Activated naive CD4-positive, alpha-beta T cell treated with Interleukin-2 at 50 U/mL for 16 hours (primary cell): ENCODE results near the gene SLC18A3.

Experiments
- DNase-seq: peaks from one replicate; pipeline ENCODE4 v3.0.0-alpha.2; 2020

Gene SLC18A3

DNA sequence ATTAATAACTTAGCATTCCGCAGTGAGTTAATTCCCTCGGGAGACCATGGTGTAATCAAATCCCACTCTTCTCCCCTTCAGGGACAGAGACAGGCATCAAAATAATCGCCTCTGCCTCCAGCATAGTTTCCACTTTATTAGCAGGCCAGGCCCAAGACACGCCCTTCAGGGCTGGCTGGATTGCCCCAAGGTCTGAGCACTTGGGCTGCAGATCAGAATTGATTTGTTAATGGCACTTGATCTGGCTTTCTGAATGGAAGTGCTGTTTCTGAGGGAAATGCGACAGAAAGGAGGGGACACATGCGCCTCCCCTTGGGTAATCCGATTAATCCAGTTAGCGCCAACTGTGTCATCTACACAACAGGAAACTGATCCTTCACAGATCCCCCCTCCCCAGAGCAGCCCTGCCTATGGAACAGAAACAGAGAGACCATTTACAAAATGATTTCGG, 19.3 kb downstream of the SLC18A3 start:
- DNase-seq, result no peak

DNA sequence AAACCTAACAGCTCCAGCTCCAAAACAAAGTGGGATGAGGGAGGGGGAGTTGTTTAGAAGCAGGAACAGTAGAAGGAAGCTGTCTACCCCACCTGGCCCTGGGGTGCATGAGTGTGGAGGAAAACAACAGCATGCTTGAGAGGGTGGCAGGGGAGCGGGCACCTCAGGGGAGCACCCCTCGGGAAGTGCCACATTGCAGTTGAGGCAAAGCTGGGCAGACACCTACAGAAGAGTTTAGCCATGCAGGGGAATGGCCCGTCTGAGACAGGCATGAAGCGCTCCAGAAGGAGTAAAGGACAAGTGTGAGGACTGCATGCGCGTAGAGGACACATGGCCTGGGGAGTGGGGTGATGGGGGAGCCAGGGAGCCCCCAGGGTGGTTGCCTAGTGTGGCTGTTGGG, 21.9 kb downstream of the SLC18A3 start:
- no peak for DNase-seq

DNA sequence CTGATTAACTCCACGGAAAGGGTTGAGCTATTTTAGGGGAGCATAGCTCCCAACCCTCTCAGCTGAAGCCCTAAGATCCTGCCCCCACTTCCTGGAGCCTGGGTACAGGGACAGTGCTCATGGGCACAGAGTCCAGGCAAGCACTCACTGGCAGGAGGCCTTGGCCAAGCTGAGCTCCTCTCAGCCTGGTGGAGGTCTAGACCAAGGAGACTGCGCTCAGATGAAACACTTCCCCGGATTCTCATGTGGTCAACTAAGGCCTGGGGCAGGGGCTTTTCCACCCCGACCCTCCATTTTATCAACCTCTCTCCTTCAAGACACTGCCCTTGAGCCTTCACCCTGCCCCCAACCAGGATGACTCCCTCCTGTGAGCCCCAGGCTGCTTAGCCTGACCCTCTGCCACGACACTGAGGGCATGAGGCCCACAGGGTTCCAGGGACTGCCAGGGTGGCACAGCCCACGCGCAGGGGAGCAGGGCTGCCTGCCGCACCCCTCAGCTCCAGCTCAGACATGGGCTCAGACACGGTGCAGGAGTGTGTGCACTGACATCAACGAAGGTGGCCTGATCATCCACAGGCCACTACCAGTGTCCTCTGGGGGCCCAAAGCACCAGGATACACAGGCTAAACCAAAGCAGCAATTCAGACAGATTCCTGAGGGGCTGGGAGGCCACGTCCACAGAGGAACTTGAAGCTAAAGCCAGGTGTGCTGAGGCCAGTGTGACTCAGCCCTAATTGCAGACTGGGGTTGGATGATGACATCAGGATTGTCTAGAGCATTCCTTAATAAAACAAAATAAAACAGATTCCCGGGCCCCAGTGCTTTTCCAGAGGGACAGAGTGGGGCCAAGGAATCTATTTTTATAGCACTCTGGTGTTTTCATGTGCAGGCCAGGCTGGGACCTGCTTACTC, 22.6 kb downstream of the SLC18A3 start:
- no peak for DNase-seq

DNA sequence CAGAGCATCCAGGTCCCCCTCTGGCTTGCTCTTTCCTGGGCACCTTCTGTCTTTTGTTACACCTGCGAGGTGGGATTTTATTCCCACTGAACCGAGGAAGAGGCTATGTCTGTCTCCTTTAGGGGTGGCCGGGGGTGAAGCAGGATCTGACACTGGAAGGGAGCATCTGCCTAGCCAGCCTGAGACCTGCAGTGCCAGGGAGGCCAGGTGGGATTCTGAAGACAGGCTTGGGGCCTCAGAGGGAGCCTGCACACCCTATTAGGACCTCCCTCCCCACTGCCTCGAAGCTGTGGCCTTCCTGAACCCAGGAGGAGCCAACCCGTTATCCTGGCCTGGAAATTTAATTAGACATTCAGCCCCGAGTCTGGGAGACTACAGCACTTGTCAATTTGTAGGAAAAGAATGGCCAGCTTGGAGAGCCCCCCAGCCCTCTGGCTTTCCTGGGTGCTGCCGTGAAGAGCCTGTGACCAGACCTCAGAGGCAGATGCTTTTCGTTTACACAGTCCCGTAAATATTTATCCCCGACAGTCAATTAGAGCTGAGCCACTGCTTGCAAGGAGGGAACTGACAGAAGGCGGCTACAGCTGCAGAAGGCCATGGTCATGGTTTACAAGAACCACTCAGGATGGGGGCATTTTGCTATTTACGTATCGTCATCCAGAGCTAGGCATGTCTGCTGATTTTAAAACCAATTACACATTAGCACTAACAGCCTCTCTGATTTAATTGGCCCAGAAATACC, 23.4 kb downstream of the SLC18A3 start:
- DNase-seq, result no peak

DNA sequence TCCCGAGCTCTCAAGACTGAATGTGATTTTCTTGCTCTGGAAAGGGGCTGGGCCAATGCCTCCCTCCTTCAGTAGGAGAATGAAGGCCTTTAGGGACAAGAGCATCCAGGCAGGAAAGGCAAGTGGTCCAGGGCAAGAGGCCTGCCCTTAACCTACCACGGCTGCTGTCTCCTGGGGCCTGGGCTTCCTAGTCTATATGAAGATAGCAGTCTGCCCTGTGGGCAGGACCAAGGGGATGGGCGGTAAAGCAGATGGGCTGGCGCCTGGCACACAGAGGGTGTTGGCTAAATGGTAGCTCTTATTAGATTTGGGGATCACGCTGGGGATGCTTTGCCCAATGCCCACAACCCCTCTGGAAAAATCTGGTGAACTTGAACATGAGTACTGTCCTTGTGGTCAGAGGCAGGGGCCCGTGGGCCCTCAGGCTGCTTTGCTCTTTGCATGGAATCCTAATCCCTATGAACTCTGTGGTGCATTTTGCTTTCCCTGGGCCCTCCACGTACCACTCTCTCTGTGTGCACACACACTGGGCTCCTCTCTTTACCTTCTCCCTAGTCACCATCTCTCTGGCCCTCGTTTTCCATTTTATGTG, 24.1 kb downstream of the SLC18A3 start:
- no peak for DNase-seq

DNA sequence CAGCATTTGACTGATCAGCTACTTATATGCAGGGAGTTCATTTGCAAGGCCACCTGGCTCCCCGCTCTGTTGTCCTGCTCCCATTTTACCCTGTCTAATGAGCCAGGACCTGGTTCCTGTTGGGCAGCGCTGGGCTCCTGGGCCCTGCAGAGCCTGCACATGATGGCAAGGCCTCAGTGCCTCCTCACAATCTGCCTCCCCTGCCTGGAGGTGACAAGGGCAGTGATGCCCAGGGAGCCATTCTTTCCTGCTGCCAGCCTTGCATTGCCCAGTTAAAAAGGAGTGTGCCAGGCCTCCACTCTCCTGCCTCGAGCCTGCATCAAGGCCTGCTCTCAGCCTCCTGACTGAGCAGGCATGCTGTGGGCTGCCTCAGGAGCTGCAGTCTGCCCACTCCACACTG, 32.2 kb downstream of the SLC18A3 start:
- DNase-seq, result no peak

DNA sequence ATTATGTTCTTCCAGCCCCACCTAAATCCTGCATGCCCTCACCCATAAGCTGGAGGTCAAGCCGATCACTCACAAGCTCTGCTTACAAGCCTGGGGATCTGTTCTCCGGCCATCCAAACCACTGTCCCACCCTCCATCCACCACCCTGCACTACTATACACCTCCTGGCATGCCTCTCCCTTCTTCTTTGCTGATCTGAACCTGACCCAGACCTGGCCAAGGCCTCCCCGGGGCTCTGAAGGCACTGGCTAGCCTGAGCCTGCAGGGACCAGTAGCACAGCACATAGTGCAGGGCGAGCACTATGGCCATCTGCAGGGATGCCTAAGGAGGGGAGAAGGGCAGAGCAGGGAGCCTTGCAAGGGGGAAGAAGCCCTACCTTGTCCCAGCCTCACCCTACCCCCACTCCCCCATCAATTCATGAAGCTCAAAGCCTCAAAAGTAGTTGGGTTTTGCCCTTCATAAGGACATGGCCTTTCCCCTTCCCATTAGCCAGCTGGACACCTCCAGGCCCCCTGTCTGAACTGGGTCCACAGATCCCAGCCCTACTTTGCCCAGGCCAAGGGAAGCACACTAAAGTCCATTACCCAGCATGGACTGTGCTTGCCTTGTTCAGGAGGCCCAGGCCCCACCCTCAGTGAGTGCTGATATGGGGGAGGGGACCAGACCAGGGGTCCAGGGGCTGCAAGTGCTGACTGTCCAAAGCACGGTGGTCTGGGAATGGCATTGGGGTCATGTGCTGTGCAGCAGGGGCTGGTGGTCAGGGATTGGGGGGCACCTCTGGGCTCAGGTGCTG, 33.3 kb downstream of the SLC18A3 start:
- no peak for DNase-seq

DNA sequence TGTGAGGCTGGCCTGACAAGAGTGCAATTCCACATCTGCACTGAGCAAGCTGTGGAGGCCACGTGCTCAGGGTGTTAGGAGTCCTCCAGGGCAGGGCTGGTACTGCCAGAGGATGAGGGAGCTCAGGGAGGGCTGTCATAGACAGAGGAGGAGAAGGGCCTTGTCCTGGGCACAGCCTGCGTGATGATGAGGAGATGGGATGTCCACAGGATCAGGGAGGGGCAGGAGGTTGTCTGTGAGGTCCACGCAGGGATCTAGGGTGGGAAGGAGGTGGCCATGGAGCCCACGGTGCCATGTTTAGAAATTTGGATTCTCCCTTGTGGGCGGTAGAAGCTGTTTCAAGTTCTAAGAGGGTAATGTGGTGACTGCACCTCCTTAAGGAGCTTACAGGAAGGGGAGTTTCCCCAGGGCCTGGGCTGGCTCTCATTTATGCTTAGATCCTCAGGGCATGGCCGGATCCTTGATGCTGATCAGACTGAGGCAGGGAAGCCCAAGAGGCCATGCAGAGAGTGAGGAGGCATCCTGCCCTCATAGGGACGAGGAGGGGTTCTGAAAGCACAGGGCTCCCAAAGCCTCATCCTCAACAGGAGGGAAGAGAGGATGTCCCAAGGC, 34.0 kb downstream of the SLC18A3 start:
- DNase-seq, result no peak

DNA sequence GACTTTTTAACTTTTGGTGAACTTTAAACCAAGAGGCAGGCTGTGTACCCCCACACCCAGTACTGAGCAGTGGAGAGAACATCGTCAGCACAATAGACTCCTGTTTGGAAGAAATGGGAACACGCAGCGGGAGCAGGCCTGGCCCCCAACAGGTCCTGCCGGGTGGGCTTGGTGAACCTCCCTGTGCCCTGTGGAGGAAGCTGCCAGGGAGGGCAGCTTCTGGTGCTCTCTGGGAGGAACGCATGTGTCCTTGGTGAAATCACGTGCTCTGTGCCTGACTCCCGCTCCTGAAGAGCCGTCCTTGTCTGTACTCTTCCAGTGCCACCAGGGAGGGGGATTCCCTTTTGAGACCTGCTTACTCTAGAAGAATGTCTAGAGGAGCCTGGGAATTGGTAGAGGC, 35.3 kb downstream of the SLC18A3 start:
- no peak for DNase-seq

DNA sequence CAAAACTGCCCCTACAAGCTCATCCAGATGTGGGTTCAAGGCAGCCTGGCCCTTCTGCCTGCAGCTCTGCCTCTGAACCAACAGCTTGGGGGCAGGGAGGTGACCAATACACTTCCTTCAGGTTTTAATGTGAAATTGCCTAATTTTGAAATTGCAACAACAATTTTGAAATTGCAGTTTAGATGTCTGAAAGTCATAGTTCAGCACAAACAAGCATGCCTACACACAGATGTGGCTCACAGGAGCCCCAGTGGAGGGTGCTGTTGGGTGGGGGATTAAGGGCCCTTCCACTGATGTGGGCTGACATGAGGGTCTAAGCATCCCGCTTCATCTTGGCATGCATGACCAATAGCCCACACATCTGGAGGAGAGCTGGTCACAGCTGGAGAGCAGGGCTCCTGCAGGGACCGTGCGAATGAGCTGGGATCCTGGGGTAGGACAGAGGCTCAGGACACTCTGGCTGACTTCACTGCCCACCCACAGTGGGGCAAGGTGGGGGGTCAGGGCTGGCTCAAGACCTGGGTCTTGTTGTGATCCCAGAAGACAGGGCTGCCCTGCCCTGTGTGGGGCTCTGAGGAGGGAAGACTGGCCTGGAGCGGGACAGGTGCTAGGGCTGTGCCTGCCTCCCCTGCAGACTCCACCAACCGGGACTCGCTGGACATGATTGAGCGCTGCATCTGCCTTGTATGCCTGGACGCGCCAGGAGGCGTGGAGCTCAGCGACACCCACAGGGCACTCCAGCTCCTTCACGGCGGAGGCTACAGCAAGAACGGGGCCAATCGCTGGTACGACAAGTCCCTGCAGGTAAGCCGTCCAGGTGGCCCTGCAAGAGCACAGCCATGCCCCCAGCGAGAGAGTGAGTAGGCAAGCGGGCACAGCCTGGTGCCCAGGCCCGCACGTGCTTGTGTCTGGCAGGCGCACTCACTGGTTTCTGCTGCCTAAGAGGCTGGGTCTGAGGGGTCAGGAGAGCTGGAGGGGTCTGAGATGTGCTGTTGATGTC, 36.1 kb downstream of the SLC18A3 start:
- DNase-seq, result no peak

DNA sequence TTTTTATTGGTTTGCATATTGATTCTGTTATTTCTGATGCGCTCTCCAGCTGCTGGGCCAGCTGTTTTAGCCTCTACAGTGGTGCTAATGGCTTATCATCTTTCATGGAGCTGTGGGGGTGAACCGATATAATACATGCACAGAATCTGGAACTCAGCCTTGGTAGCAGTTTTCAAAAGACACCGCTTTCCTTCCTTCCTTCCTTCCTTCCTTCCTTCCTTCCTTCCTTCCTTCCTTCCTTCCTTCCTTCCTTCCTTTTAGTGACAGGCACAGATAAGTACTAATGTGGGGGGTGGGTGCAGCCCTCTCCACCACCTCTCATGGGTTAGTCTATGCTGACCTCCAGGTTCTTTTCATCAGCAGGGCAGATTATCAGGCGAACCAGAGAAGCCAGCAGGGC, 37.4 kb downstream of the SLC18A3 start:
- DNase-seq, result no peak

DNA sequence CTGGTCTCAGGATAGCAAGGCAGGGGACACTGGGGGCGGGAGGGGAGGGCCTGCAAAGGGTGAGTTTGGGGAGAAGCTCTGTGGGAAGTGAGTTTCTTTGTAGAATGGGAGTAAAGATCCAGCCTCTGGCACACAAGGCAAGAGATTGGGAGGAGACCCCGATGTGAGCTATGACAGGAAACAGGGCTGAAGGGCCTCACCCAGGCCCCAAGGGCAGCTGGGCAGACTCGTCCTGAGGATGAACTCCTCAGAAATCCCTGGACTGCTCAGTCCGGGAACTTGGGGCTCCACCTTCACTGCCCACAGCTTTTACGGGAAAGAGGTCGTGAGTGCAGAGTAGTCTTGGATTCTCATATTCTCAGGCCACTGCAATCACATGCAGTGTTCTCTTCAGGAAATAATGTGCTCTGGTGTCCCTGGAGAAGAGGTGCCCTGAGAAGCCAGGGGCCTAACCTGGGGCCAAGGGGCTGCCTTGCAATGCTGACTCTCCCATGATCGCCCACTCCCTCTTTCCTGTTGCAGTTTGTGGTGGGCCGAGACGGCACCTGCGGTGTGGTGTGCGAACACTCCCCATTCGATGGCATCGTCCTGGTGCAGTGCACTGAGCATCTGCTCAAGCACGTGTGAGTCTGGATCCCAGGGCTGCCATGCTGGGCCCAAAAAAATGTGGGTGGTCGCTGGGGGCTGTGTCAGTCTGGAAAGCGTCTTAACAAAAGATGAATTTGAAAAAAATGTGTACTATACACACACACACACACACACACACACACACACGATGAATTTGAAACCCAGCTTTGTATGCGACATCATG, 38.1 kb downstream of the SLC18A3 start:
- no peak for DNase-seq

DNA sequence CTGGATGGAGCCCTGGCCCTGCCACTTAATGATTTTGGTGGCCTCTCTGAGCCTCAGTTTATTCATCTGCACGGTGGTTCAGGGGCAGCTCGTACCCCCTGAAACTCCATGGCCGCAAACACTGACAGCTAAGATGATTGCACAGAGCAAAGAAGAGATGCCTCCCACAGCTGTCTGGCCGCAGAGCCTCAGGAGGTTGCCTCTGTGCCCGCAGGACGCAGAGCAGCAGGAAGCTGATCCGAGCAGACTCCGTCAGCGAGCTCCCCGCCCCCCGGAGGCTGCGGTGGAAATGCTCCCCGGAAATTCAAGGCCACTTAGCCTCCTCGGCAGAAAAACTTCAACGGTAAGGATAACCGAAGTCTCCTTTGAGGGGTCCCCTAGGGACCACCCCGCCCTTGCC, 39.2 kb downstream of the SLC18A3 start:
- DNase-seq, result no peak

DNA sequence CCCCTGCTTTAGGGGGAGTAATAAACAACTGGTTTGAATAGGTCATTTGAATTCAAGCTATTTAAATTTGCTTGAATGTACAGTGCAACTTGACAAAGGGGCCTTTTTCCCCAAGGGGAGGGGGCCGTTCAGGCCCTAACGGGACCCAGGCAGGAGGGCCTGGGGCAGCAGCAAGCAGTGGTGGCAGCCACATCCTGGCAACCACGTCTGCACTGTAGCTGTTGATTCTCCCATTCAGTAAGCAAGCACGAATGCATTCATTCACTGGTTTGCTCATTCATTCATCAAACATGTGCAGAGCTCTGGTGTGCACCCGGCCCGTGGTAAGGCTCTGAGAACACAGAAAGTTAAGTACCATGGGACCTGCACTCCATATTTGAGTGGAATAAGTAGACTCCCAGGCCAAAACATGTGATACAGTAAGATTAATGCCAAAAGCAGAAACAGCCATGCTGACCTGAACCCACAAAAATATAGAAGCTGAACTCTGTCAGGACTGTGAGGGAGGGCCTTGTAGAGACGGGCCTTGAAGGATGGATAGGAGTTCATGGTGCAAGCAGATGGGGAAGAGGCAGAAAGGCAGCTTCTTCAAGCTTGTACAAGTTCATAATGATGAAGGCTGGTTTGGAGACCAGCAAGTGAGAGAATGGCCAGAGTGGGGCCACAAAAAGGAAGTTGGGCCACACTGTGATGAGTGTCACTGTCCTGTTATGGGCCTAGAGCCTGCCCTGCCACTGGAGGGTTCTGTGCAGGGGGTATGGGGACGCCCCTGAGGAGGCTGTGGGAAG, 40.0 kb downstream of the SLC18A3 start:
- no peak for DNase-seq

DNA sequence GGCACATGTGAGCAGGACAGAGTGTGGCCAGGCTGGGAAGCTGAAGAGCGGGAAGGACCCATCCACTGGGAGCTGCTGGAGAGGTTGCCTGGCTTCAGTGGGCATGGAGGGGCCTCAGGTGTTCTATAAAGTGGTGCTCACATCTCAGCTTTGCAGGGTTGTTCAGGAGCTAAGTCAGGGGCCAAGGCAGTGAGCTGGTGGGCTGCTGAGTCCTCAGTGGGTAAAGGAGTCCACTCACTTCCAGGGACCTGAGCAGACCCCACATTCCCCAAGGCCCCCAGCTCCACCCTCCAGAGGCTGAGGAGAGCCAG, 40.6 kb downstream of the SLC18A3 start:
- no peak for DNase-seq

DNA sequence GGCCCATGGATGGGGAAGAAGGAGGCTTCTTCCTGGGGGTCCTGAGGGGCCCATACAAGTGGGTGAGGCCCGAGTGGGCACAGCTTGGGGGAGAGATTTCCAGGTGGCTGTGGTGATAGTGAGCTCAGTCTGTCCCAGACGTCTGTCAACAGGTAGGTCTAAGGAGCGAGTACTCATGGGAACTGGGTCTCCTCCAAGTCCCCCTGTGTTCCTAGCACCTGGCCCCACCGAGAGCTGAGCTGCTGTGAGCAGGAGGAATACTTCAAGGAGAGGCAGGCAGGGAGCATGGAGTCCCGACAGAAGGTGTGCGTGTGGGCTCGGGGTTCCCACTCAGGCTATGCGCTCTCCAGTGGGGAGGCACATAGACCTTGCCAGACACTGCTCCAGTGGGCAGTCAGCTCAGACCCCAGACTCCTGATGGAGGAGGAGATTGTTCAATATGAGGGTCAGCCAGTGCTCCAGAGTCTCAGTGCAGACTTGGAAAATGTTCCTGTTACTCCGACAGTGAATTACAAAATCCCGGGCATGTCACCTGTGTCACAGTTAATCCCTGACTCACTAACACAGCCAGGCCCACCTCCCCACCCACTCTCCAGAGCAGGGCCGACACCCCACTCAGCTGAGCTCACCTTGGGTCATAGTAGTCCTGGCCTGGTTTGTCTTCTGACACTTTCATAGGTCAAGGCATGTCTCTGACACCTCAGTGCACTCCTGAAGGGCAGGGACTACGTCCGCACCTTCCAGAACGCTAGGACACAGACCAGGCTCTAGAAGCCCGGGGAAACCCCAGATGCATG, 41.1 kb downstream of the SLC18A3 start:
- DNase-seq, result no peak

DNA sequence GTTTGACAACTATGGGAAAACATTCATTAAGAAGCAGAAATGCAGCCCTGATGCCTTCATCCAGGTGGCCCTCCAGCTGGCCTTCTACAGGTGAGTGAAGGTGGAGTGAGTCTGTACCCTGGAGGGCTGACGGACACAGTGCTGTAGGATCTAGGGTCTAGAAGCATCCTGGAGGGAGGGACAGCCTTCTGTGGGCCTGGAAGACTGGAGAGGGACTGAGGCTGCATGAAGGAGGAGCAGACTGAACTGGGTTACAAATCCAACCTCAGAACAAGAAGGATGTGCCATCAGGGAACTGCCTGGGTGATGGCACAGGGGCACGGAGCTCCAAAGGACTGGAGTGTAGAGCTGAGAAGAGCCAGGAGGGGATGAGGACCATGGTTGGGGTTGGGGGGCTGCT, 41.8 kb downstream of the SLC18A3 start:
- DNase-seq, result no peak

DNA sequence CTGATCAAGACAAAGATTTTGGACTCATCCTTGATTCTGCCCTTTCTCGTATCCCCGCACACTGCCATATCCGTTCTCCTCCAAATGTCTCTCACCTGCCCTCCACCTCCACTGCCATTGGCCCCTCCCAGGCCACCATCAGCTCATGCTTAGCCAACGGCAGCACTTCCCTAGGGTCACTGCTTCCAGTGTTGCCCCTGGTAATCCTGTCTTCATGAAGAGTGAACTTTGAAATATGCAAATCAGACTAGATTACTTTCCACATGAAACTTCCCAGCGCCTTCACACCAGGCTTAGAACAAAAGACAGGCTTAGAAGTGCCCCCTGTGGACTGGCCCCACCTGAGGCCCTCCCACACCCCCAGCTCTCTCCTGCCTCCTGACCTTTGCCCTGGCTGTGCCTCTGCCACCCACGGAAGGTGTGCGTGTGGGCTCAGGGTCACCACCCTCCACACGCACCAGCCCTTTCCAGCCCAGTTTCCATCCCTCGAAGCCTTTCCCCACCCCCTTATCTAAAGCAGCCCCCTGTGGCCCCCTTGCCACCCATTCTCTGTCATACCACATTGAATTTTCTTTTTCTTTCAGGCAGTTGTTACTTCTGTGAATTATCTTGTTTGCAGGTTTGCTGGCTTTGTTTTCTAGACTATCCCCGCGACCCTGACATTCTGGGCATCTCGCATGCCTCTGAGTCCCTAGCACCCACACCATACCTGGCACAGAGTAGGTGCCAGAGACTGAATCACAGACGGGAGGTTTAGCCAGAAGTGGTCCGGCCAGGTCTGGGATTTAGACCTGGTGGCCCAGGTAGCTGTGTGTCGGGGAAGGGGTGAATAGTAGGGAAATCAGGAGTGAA, 42.5 kb downstream of the SLC18A3 start:
- no peak for DNase-seq
